ENCODE measurements around the gene TMEM121.

DNA sequence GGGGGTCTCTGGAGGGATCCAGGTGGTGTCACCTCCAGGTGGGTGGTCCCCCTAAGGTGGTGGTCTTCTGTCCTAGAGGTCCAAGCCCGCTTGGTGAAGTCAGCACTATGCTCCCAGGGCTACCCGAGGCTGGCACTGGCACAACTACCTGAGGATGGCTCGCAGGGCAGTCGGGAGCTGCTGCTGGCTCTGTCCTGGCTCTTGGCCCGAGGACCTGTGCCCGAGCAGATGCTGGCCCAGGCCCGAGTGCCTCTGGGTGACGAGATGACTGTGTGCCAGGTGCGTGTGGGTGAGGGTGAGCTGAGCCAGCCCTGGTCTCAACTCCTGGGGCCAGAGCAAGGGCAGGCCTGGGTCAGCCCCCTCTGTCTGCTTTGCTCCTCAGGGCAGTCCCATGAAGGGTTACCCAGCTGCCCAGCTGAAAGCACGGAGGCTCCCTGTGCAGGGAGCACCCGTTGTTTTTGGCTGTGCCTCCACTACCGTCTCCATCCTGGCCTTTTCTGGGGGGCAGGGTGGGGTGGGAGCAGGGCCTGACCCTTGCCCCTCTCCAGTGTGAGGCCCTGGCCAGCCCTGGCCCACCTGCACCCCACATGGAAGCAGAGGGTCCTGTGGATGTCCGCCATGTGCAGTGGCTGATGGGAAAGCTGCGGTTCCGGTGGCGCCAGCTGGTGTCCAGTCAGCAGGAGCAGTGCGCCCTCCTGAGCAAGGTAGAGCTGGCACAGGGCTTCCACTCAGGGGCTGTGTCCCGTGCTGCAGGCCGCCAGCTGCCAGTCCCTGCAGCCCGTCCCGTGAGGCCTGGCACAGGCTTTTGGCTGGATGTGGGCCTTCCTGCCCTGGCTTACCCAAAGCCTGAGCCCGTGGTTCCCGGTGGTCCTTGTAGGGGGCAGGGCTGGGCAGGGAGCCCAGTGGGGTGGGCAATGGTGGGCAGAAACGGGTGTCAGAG is 34.1 kb upstream of the TMEM121 start:
- TF ChIP-seq, protein P1, sequence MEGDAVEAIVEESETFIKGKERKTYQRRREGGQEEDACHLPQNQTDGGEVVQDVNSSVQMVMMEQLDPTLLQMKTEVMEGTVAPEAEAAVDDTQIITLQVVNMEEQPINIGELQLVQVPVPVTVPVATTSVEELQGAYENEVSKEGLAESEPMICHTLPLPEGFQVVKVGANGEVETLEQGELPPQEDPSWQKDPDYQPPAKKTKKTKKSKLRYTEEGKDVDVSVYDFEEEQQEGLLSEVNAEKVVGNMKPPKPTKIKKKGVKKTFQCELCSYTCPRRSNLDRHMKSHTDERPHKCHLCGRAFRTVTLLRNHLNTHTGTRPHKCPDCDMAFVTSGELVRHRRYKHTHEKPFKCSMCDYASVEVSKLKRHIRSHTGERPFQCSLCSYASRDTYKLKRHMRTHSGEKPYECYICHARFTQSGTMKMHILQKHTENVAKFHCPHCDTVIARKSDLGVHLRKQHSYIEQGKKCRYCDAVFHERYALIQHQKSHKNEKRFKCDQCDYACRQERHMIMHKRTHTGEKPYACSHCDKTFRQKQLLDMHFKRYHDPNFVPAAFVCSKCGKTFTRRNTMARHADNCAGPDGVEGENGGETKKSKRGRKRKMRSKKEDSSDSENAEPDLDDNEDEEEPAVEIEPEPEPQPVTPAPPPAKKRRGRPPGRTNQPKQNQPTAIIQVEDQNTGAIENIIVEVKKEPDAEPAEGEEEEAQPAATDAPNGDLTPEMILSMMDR (IDR thresholded peaks at IDR 0.05; ENCODE audit: insufficient read depth, low read depth, low read length) = no peak
- TF ChIP-seq EZH2 (IDR thresholded peaks at IDR 0.05; ENCODE audit: insufficient read depth, low read length) = no peak
